GM12892 (cell line): ENCODE results near the gene LCE2C. TPM values are rescaled to one million over a fixed set of nuclear protein-coding genes. Genes with fewer than 3 reads are reported as not detected.
"Not testable (repeated sequence)": the region's sequence is repeated elsewhere in the genome, so short reads cannot be mapped to it uniquely, and the experiment has no call there.

Experiments used
- DNase-seq: peaks from one replicate; pipeline ENCODE4 v3.0.0; 2011; ENCODE audit not compliant: insufficient read length
- FAIRE-seq: peaks from 2 replicates; lab custom pipeline; 2011; peaks lifted over from hg19 to GRCh38; lab: Jason Lieb, UNC
- POLR2A ChIP-seq: IDR thresholded peaks from 2 replicates; pipeline ENCODE4 v1.6.1; 2011; ENCODE audit warnings: low read depth, low read length, control low read depth
- POLR2AphosphoS5 ChIP-seq: IDR thresholded peaks from 2 replicates; pipeline ENCODE4 v1.6.1; 2011; ENCODE audit warnings: low read depth, low read length, control low read depth
- TAF1 ChIP-seq: IDR thresholded peaks from 2 replicates; pipeline ENCODE4 v1.6.1; 2011; ENCODE audit warnings: low read depth, mild to moderate bottlenecking, control low read depth, low read length, borderline replicate concordance
- polyA plus RNA-seq: library from polyadenylated mRNA; unstranded; fragments of >200 nt; gene quantifications from one replicate; pipeline ENCODE4 v1.2.1, GENCODE V29; 2012; ENCODE audit warnings: missing spikeins, inconsistent platforms; ENCODE audit not compliant: missing spikeins

LCE2C gene
- not detected for polyA plus RNA-seq

GRCh38 chr1:152674983-152675382 is at the start of gene LCE2C:
Gene LCE2C, plus strand, starts transcription at chr1:152675279. Its CDS starts 737 bp downstream, at chr1:152676016.
- not testable (repeated sequence) for DNase-seq, FAIRE-seq

GRCh38 chr1:152626744-152627143 is 48.3 kb upstream of the LCE2C start:
- FAIRE-seq, result no peak
- DNase-seq, result no peak
- TF ChIP-seq TAF1, result no peak
- TF ChIP-seq POLR2AphosphoS5, result no peak
- TF ChIP-seq POLR2A, result no peak

GRCh38 chr1:152630596-152630995 is 44.5 kb upstream of the LCE2C start:
- no peak for FAIRE-seq
- TF ChIP-seq POLR2A (no peak), TAF1 (no peak), POLR2AphosphoS5 (no peak)
- DNase-seq, result no peak

GRCh38 chr1:152640351-152640750 is 34.7 kb upstream of the LCE2C start:
- DNase-seq, result no peak
- no peak for TF ChIP-seq TAF1
- no peak for TF ChIP-seq POLR2AphosphoS5
- TF ChIP-seq POLR2A, result no peak
- FAIRE-seq, result no peak

GRCh38 chr1:152643945-152644344 is 31.1 kb upstream of the LCE2C start:
- no peak for TF ChIP-seq POLR2AphosphoS5
- no peak for TF ChIP-seq POLR2A
- TF ChIP-seq TAF1, result no peak
- FAIRE-seq, result no peak
- no peak for DNase-seq

GRCh38 chr1:152645146-152645545 is 29.9 kb upstream of the LCE2C start:
- no peak for FAIRE-seq
- TF ChIP-seq POLR2A, result no peak
- TF ChIP-seq TAF1, result no peak
- no peak for DNase-seq

GRCh38 chr1:152646656-152647055 is 28.4 kb upstream of the LCE2C start:
- no peak for DNase-seq
- FAIRE-seq, result no peak
- TF ChIP-seq POLR2AphosphoS5, result no peak
- TF ChIP-seq TAF1, result no peak
- TF ChIP-seq POLR2A, result no peak

GRCh38 chr1:152654110-152654509 is 21.0 kb upstream of the LCE2C start:
- FAIRE-seq (peak; percentile 70), DNase-seq (peak; percentile 28)
- TF ChIP-seq POLR2A (no peak), TAF1 (no peak), POLR2AphosphoS5 (no peak)

- FAIRE-seq (no peak), DNase-seq (no peak)
- TF ChIP-seq POLR2AphosphoS5 (no peak), TAF1 (no peak), POLR2A (no peak)
Measured at GRCh38 chr1:152656459-152656858, 18.6 kb upstream of the LCE2C start.

- TF ChIP-seq TAF1 (no peak), POLR2AphosphoS5 (no peak), POLR2A (no peak)
- no peak for FAIRE-seq
- DNase-seq, result no peak
Measured at GRCh38 chr1:152657677-152658076, 17.4 kb upstream of the LCE2C start.

GRCh38 chr1:152658649-152659048 is 16.4 kb upstream of the LCE2C start:
- no peak for TF ChIP-seq POLR2A
- TF ChIP-seq TAF1, result no peak
- no peak for TF ChIP-seq POLR2AphosphoS5
- no peak for FAIRE-seq
- no peak for DNase-seq

- DNase-seq, result no peak
- TF ChIP-seq TAF1 (no peak), POLR2A (no peak), POLR2AphosphoS5 (no peak)
- no peak for FAIRE-seq
Measured at GRCh38 chr1:152663098-152663497, 12.0 kb upstream of the LCE2C start, which contains the start of gene LCE2D. Gene LCE2D, plus strand, starts transcription at chr1:152663380. Its CDS starts 726 bp downstream, at chr1:152664106.

GRCh38 chr1:152666171-152666570 is 8.9 kb upstream of the LCE2C start:
- not testable (repeated sequence) for FAIRE-seq, DNase-seq
